Measurements from ENCODE around the gene PPM1A.

PPM1A gene

GRCh38 chr14:60251877-60252276 is 2.9 kb downstream of the PPM1A start (continued):
- TF ChIP-seq ZNF280D (tag by site-specific recombination; IDR thresholded peaks at IDR 0.05) (no peak), ZNF677 (tag by site-specific recombination; IDR thresholded peaks at IDR 0.05) (no peak), ZNF169 (tag by site-specific recombination; IDR thresholded peaks at IDR 0.05) (no peak), ZNF747 (tag by site-specific recombination; IDR thresholded peaks at IDR 0.05) (no peak), PATZ1 (tag by site-specific recombination; IDR thresholded peaks at IDR 0.05) (no peak), ZNF324 (tag by site-specific recombination; IDR thresholded peaks at IDR 0.05) (no peak), ZNF133 (tag by site-specific recombination; IDR thresholded peaks at IDR 0.05) (no peak), ZBTB1 (tag by site-specific recombination; IDR thresholded peaks at IDR 0.05) (no peak)

- Histone ChIP-seq H3K4me3 (ENCODE audit: low read depth, low read length) (no peak overlapping the region), H3K36me3 (ENCODE audit: control insufficient read depth in 2 of 2, insufficient read depth in 1 of 2, low read length in 2 of 2) (no peaks in the 10 kb centered on the region), H3K9me3 (ENCODE audit: control insufficient read depth, insufficient read depth, low read depth, low read length) (no peaks in the 10 kb centered on the region), H3K27ac (ENCODE audit: extremely low read depth, low read depth, low read length) (no peak overlapping the region), H3K4me1 (ENCODE audit: control insufficient read depth, insufficient read depth, low read length) (peaks cover 26% of the 10 kb centered on the region)
- ChIA-PET CTCF (interaction anchor here (3.6 kb wide), 1 partner anchor 14 kb away, joined by 18 read pairs; no protein-coding TSS in a partner anchor), POLR2A (no interaction called here)
- TF ChIP-seq ZBTB44 (tag by site-specific recombination; IDR thresholded peaks at IDR 0.05) (no peak), ZNF140 (tag by site-specific recombination; IDR thresholded peaks at IDR 0.05) (no peak), KLF16 (tag by site-specific recombination; IDR thresholded peaks at IDR 0.05) (no peak), EGR2 (tag by site-specific recombination; IDR thresholded peaks at IDR 0.05; ENCODE audit: low read depth) (no peak), ZNF16 (tag by site-specific recombination; IDR thresholded peaks at IDR 0.05; ENCODE audit: low read depth) (no peak), ZNF239 (tag by site-specific recombination; IDR thresholded peaks at IDR 0.05) (no peak), KLF1 (tag by site-specific recombination; IDR thresholded peaks at IDR 0.05) (no peak), HOXC10 (CRISPR knock-in tag; IDR thresholded peaks at IDR 0.05) (no peak), ZSCAN23 (tag by site-specific recombination; IDR thresholded peaks at IDR 0.05) (no peak), ZNF558 (tag by site-specific recombination; IDR thresholded peaks at IDR 0.05) (no peak), ZNF621 (tag by site-specific recombination; IDR thresholded peaks at IDR 0.05) (no peak), HOXA7 (CRISPR knock-in tag; IDR thresholded peaks at IDR 0.05; ENCODE audit: borderline replicate concordance) (no peak), ZNF48 (tag by site-specific recombination; IDR thresholded peaks at IDR 0.05) (no peak)
Measured at GRCh38 chr14:60252630-60253029, 3.6 kb downstream of the PPM1A start.

All from HEK293 (cell line).